ENCODE results near the gene CTSZ.
A peak's percentile ranks its signal among the peaks of the same experiment; 100 is the strongest.
"Not testable (repeated sequence)": the region's sequence is repeated elsewhere in the genome, so short reads cannot be mapped to it uniquely, and the experiment has no call there.

The CTSZ gene

DNA sequence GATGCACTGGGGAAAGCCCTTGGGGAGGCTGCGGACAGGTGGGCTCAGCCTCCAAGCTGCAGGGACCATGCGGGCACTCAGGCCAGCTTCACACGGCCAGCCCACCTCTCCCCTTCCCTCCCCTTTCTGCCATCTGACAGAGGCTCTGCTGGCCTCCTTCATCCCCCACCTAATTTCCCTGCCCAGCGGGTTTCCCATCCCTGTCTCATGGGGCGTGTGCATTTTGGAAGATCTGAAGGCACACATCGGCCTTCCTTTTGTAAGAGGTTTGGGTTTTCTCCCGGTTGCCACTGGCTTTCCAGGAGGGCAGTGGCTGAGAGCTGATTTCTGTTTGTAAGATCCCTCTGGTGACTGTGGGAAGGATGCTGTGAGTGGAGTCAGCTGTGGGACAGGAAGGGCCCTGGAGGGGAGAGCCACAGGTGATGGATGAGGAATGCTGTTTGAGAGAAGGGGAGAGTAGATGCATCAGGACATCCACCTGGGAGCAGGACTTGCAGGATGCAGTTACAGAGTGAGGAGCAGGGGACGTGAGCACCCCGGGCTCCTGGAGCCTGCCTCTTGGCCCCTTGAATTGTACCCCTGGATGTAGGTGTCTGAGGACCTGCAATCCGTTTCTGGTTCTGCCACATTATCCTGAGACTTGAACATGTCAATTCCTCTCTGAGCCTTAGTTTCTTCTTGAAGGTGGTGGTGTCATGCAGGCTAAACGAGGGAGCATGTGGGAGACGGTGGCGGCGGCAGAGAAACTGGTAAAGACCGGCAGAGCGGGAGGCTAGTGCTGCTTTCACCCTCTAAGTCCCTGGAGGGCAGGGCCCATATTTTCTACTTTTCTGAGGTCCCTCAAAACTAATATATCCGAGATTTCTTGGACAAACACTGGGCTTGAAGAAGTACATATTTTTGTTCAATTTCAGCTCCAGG is 6.2 kb upstream of the CTSZ start:
- no peak for DNase-seq

DNA sequence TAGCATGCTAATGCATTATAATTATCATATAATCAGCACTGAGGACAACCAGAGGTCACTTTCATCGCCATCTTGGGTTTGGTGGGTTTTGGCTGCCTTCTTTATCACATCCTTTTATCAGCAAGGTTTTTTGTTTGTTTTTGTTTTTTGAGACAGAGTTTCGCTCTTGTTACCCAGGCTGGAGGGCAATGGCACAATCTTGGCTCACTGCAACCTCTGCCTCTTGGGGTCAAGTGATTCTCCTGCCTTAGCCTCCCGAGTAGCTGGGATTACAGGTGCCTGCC is 4.8 kb upstream of the CTSZ start:
- DNase-seq: not testable (repeated sequence)

DNA sequence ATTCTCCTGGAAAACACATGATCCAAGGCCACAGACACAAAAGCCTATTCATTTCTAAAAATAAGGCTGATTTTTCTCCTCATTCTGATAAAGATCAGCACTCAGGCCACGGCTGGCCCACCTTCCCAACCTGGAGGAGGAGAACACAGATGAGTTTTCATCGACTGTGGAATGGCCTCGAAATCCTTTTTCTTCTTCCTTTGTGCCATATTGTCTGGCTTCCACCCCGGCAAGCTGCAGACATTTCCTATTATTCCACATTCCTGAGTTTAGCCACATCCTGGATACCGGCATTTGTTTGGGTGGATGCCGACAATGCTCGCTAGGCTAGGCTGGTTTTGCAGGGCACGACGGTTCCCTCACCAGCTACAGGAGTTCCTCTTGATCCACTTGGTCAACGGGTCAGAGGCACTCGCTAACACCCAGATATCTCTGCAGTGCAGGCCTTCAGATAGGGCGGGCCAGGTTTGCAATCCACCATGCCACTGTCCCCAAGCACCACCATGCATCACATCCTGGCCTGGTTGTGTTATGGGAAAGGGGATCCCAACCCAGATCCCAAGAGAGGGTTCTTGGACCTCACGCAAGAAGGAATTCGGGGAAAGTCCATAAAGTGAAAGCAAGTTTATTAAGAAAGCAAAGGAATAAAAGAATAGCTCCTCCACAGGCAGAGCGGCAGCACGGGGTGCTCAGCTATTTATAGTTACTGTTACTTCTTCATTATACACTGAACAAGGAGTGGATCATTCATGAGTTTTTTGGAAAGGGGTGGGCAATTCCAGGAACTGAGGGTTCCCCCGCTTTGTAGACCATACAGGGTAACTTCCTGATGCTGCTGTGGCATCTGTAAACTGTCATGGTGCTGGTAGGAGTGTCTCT is 4.2 kb upstream of the CTSZ start:
- peak; percentile 50 for DNase-seq

DNA sequence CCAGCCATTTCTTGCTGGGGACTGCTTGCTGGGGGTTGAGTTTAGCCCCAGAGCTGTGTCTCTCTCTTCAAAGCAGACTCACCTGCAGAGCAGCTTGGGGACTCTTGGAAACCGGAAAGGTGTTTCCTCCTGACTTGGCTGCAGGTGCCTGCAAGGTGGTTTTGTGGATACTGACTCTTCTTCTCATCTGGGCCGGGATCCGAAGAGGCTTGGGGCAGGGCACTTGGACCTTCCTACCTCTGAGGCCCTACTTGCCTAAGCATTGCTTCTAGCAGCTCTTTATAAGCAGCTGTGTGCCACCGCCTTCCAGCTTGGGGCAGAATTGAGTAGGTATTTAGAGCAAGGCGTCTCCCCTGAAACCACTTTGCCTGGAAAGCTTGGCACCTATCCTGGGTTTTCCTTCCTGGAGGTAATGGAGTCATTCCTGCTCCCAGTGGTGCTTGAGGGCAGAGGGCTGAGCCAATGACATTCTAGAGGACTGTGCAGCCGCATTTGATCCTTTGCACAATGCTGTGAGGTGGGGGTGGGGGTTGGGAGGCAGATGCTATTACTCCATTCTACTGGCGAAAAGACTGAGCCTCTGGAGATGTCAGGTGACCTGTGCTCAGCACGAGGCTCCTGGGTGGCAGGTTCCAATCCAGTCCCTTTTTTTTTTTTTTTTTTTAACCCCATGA is 3.4 kb upstream of the CTSZ start:
- no peak for DNase-seq

DNA sequence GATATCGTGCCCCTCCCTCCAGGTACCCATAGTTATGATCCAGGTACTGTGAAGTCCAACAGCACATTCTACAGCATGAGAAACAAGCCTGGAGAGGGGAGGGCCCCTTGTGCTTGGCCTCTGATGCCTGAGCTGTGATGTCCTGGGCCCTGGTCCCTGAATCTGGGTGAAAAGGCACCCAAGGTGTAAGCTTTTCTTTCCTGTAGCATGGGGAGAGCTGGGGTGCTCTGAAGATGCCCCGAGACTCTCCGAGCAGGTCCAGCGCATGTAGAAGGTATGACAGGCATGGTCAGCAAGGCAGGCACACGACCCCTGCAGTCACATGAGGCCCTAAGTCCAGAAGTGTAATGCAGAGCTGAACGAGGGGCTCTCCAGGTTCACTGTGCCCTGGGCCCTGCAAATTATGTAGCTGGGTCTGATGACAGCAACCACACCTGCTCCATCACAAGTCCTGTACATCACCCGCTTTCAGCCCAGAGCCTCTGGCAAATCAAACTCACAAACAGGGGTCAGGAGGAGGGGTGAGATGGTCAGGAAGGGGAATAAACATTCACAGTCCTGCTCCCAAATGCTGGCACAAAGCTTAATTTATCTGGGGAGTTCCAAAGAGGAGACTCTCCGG is 1.8 kb upstream of the CTSZ start:
- DNase-seq: no peak

DNA sequence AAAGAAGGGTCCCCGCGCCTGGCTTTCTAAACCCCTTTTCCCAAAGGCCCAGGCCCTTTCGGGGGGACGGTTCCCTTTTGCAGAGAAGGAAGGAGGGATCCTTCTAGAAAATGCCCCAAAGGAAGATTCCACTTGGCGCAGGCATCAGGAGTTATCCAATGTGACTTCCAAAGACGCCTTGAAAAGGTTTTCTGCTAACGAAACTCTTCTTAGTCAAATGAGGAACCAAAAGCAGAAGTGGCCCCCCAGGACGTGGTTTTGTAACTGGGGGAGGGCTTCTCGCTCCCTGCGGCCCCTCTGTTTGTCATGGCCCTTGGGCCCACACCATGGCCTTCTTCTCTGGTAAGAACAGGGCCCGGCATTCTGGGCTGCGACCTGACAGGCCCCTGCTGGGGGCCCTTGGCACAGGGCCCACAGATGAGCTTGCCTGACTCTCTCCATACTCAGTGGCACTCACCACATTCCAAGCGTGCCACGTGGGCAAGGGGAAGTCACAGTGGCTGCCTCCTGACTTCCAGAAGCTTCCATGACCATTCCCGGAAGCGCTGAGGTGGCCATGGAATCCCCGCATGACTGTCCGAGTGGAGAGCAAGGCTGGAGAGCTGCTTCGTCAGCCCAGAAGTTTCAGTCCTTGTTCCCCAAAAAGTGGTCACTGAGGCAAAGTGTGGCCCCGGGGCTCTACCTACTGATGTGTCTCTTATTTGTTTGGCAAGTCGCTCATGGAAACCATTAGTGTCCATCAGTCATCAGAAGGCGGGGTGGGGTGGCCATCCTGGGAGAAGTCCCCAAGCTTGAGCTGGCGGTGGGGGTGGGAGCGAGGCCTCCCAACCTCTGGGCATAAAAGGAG is 834 bp upstream of the CTSZ start:
- peak; percentile 98 for DNase-seq

DNA sequence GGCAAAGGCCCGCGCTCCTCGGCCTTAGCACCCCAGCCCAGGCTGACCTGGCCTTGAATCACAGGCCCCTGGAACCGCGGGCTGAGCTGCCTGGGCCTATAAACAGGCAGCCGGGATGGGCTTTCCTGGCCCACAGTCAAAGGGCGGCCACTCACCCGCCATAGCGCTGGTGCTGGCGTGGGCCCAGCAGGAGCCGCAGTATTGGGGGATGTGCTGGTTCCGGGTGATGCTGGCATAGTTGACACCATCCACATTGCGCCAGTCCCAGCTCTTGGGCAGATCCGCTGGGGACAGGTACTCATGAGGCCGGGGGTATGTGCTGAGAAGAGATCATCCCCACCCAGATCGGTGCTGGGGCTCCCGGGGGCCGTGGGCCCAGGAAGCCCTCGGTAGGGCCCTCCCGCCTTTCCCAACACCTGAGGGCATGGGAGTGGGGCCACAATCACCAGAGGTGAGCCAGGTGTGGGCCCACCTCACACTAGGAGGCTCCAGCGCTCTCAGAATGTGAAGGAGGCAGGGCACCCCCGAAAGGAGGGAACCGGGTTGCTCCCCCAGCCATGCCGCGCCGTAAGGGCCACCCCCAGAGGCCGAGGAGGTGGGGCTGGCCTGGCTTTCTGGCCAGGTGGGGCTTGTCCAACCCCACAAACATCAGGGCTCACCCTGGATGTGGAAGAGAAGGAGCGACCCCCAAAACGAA is 739 bp downstream of the CTSZ start:
- peak; percentile 50 for DNase-seq

DNA sequence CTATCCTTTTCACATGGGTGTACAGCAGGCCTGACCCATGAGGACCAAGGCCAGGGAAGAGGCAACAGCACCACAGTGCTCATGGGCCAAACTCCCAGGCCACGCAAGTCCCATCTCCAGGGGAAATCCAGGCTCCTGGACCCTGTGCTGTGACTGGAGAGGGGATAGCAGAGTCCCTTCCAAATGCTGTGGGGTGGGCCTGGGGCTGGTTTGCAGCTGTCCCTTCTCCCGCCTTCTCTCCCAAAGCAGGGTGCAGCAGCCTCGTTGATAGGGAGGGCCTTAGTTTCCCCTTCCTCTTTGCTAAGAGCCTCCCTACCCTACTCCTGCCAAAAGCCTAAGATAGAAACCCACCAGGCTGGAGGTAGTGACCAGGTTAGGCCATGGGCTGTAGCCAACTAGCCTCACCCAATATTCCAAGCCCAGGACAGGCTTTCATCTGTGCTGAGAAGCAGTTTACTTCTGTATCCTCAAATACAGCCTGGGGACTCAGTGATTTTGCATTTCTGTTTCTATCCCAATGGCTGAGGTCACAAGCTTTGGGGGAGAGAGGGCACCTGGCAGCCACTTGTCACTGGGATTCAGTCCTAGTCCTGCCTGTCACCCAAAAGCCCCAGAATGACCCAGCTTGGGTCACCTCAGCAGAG is 1.4 kb downstream of the CTSZ start:
- DNase-seq: peak; percentile 15

DNA sequence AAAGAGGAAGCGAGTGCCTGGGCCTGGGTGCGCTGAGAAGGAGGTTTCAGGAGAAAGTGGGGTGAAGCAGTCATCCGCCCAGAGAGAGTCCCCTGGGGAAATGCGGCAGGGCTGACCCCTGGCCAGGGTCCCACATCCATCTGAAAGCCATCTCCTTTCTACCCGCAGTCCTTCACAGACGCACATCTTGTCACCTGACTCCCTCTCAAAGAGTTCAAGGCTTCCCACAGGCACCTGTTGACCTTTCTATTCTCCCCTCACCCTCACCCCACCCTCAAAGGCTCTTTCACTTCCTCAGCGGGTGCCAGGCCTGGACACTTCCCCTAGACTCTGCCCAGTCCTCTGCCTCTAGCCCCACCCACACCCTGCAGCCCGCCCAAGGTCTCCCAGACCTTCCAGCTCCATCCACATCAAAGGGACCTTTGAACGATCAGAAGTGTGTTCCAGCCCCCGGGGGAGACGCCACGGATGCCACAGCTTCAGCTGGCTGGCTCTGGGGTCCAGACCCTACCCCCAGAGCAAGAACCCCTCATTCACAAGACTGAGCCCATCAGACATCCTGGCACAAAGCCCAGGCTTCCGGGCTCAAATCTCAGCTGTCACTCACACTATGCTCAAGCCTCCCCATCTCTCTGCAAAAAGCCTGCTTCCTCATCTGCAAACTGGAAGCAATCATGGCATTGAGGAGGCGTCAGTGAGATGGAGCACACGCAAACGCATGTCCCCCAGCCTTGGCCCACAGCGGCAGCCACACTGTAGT is 2.1 kb downstream of the CTSZ start:
- DNase-seq: peak; percentile 91

DNA sequence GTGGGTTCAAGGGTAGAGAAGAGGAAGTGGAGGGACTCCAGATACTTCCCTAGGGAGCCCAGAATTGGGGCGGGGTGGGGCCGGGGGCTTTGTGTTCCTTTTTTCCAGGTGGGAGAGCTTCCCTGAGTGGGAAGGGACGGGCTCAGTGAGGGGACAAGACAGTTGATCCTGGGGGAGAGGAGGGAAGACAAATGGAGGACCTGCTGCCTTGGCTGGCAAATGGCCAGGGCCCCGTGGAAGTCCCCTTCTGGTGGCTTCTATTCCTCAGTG is 2.6 kb downstream of the CTSZ start:
- DNase-seq: peak; percentile 96

DNA sequence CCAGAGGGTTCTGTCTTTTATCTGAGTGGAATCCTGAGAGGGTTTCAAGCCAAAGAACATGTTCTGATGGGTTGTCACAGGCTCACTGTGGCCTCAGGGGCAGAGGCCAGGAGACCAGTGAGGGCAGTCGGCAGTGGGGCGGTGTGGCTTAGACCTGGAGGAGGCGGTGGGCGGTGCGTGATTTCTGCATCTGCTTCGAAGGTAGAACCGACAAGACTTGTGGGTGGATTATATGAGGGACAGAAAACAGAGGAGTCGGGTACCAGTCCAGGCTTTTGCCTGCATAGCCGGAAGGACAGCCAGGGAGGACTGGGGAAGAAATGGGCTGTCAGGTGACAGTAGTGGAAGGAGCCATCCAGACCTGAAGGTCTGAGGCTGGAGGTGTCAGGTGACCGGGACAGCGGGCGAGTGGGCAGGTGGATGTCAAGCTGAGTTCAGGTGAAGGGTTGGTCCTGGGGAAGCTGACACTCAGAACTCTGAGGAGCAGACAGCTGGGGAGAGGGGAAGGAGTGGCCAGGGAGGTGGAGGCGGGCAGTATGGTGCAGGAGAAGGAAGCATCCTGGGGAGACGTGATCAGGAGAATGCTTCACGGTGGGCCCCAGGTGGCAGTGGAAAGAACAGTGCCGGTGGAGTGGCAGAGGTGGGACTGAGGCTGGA is 3.1 kb downstream of the CTSZ start:
- no peak for DNase-seq

DNA sequence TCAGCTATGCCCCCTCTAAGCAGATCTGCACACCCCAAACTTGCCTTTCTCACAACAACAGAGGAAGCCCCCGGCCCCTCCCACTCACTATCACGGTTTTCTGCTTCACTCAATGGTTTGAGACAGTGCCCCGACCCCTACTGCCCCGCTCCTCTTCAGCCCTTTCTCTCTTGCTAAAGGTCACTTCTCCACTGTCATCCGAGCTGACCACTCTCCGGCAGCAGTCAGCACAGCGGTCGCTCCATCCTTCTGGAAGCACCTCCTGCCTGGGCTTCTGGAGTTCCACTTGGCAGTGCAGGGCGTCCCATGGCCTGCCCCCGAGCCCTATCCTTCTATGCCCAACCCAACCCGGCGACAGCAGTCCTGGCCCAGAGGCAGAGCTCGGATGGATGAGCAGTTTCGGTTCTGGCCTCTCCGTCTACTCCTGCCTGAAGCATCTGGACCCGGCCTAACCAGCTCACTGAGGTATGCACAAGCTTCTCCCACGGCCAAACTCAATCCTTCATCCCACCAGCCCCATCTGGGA is 4.1 kb downstream of the CTSZ start:
- DNase-seq: no peak

DNA sequence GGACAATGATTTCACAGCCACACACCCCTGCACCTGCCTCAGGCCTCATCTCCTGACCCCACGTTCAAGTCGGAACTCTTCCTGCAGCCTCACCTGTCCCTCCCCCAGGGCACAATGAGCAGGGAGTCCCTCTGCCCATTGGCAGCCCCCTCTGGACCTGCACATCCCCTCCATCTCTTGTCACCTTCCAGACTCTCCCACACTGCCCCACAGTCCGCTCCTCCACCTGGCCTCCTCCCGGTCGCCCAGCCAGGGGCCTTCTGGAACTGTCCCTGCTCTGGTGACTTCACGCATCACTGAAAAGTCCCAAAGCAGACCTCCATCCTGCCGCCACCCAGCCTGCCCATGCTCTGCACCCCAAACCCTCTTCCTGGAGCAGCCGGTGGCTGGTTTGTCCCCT is 4.7 kb downstream of the CTSZ start:
- no peak for DNase-seq

DNA sequence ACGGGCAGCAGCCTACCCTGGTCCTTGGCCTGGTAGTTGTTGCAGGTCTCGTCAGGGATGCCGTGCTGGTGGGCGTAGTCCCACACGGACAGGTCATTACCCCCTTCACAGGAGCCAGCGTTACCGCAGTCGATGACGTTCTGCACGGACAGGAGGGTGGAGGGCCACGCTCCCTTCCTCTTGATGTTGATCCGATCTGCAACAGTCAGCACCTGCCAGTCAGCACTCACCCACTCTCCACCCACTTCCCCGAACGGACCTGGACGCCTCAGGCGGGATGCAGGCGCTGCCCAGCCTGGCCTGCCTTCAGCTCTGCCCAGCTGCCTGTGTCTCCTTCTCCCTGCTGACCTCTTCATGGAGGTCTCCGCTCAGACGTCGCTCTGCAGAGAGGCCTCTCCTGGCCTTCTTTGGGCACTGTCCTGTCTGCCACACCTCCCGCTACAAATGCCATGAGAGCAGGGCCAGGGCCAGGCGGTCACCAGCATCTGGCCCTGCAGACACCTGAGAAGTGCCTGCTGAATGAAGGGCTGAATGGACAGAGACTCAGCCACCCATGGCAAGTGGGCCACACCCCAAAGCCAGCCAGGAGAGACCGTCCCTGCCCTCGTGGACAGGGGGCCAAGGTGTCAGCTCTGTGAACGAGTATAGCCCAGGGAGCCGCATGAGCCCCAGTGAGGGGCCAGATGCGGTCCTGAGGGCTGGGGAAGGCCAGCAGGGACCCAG is 5.4 kb downstream of the CTSZ start:
- DNase-seq: no peak

DNA sequence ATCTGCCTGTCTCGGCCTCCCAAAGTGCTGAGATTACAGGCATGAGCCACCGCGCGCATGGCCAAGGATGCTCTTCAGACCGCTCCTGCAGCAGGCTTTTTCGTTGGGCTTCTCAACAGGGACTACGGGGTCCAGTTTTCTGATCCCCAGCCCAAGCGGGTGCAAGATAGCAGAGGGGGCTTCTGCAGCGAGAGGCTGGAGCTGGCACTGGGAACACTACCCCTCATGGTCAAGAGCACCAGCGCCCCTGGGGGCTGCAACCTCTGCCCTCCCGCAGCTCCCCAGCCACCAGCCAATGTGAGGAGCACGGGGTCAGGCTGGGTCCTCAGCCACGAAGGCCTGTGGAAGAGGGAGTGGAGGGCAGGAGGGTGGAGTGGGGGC is 6.0 kb downstream of the CTSZ start:
- no peak for DNase-seq

DNA sequence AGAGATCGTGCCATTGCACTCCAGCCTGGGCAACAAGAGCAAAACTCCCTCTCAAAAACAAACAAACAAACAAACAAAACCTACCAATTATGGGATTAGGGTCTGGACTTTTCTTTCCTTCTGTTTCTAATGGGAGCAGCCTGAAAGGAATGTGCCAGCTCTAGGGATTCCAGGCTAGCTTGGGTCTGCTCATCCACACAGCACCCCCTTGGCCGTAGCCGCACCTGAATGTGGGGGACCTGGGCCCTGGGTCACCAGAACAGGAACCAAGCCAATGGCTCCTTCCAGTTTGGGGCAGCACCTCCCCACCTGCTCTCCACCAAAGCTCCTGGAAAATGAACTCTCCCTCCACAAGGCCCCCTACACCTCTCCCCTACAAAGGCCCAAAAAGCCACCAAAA is 6.7 kb downstream of the CTSZ start:
- no peak for DNase-seq

DNA sequence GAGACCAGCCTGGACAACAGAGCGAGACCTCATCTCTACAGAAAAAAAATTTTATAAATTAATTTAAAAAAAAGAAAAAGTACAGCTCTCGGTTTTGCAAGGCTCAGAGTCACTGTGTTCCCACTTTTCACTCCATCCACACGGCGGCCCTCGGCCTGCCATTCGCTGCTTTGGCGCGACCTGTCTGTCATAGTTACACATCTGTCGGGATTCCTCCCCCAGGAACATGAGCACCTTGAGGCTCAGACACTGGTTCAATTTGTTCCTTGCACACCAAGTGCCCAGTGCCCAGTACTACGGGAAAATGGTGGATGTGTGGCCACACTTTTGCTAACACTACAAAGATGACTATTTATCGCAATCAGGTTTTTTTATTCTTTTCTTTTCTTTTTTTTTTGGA is 8.4 kb downstream of the CTSZ start:
- no peak for DNase-seq

DNA sequence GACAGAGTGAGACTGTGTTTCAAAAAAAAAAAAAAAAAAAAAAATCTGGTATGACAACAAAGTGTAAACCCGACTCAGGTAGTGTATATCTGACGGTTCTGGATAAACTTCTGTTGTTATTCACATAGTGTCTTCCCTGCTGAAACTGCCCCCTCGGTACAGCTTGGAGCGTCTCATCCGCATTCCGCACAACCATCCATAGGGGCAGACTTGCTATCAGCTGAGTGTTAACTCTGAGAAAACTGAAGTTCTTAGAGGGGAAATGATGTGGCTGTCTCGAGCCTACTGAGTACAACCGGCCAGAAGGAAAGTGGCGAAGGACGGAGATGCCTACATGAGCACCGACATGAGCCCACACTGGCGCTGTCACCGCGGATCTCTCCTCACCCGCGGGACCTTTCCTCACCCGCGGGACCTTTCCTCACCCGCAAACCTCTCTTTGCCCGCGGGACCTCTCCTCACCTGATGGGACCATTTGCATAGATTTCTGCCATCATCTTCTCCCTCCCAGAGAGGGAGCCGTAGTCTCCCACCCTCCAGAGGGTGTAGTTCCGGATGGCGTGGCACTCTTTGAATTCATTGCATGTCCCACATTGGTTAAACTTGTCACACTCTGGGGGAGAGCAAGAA is 9.8 kb downstream of the CTSZ start:
- DNase-seq: no peak

DNA sequence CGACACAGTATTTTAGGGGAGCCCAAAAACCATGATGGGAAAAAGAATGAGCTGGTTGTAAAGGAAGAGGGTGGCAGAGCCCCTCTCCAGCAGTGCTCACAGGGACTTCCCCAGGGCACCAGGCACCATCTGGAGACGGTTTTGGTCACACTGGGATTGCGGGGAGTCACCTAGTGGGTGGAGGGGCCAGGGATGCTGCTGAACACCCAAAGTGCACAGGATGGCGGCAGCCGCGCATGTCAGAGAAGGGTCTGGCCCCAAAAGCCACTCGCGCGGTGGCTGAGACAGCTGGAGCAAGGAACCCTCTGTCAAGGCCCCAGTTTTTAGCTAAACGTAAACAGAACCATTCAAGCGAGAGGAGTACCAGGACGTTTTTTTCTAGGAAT is 10.8 kb downstream of the CTSZ start:
- DNase-seq: no peak

Measured in suppressor macrophage treated with lipopolysaccharide for 4 hours (primary cell).